ENCODE results near the gene GINS2. TPM values are rescaled to one million over a fixed set of nuclear protein-coding genes. Genes with fewer than 3 reads are reported as not detected.

The GINS2 gene
- total RNA-seq, 1 donor from 2014 or later = 9.1 TPM

- TF ChIP-seq CTCF (IDR thresholded peaks at IDR 0.05; ENCODE audit: unreplicated experiment) = no peak
- peaks cover 6% of the 10 kb centered on the region for H3K36me3 Mint-ChIP-seq (ENCODE audit: low read depth, unreplicated experiment)
- no peak for DNase-seq (ENCODE audit: low spot score)
- H3K4me3 Mint-ChIP-seq (ENCODE audit: unreplicated experiment) = no peak overlapping the region
- H3K27ac Mint-ChIP-seq (ENCODE audit: unreplicated experiment) = no peak overlapping the region
- no peaks in the 10 kb centered on the region for H3K9me3 Mint-ChIP-seq (ENCODE audit: unreplicated experiment)
- H3K27me3 Mint-ChIP-seq (ENCODE audit: unreplicated experiment) = peaks cover 5% of the 10 kb centered on the region
- H3K4me1 Mint-ChIP-seq (ENCODE audit: unreplicated experiment) = no peaks in the 10 kb centered on the region
Measured at GRCh38 chr16:85633888-85634287, 54.9 kb downstream of the GINS2 start.

GRCh38 chr16:85633438-85633743 is 55.4 kb downstream of the GINS2 start:
- Mint-ChIP-seq H3K4me3 (ENCODE audit: unreplicated experiment) (no peak overlapping the region), H3K9me3 (ENCODE audit: unreplicated experiment) (no peaks in the 10 kb centered on the region), H3K36me3 (ENCODE audit: low read depth, unreplicated experiment) (peaks cover 6% of the 10 kb centered on the region), H3K4me1 (ENCODE audit: unreplicated experiment) (no peaks in the 10 kb centered on the region), H3K27ac (ENCODE audit: unreplicated experiment) (no peak overlapping the region), H3K27me3 (ENCODE audit: unreplicated experiment) (peaks cover 9% of the 10 kb centered on the region)
- DNase-seq (ENCODE audit: low spot score) = no peak
- no peak for TF ChIP-seq CTCF (IDR thresholded peaks at IDR 0.05; ENCODE audit: unreplicated experiment)

GRCh38 chr16:85632709-85633437 is 55.9 kb downstream of the GINS2 start:
- Mint-ChIP-seq H3K27me3 (ENCODE audit: unreplicated experiment) (peaks cover 9% of the 10 kb centered on the region), H3K4me3 (ENCODE audit: unreplicated experiment) (no peak overlapping the region)

GRCh38 chr16:85631802-85632393 is 56.9 kb downstream of the GINS2 start:
- no peak for TF ChIP-seq CTCF (IDR thresholded peaks at IDR 0.05; ENCODE audit: unreplicated experiment)
- H3K4me1 Mint-ChIP-seq (ENCODE audit: unreplicated experiment) = no peaks in the 10 kb centered on the region
- H3K4me3 Mint-ChIP-seq (ENCODE audit: unreplicated experiment) = no peak overlapping the region
- H3K36me3 Mint-ChIP-seq (ENCODE audit: low read depth, unreplicated experiment) = peaks cover 6% of the 10 kb centered on the region
- no peaks in the 10 kb centered on the region for H3K9me3 Mint-ChIP-seq (ENCODE audit: unreplicated experiment)
- H3K27ac Mint-ChIP-seq (ENCODE audit: unreplicated experiment) = no peak overlapping the region
- peaks cover 9% of the 10 kb centered on the region for H3K27me3 Mint-ChIP-seq (ENCODE audit: unreplicated experiment)
- DNase-seq (ENCODE audit: low spot score) = no peak

More at GRCh38 chr16:85632709-85633437, 55.9 kb downstream of the GINS2 start:
- Mint-ChIP-seq H3K27ac (ENCODE audit: unreplicated experiment) (no peak overlapping the region), H3K9me3 (ENCODE audit: unreplicated experiment) (no peaks in the 10 kb centered on the region), H3K36me3 (ENCODE audit: low read depth, unreplicated experiment) (peaks cover 6% of the 10 kb centered on the region), H3K4me1 (ENCODE audit: unreplicated experiment) (no peaks in the 10 kb centered on the region)
- DNase-seq (ENCODE audit: low spot score) = no peak
- no peak for TF ChIP-seq CTCF (IDR thresholded peaks at IDR 0.05; ENCODE audit: unreplicated experiment)

GRCh38 chr16:85631230-85631629 is 57.5 kb downstream of the GINS2 start:
- Mint-ChIP-seq H3K27me3 (ENCODE audit: unreplicated experiment) (peaks cover 9% of the 10 kb centered on the region), H3K27ac (ENCODE audit: unreplicated experiment) (no peak overlapping the region), H3K36me3 (ENCODE audit: low read depth, unreplicated experiment) (peaks cover 6% of the 10 kb centered on the region), H3K9me3 (ENCODE audit: unreplicated experiment) (no peaks in the 10 kb centered on the region), H3K4me1 (ENCODE audit: unreplicated experiment) (peaks cover 3% of the 10 kb centered on the region), H3K4me3 (ENCODE audit: unreplicated experiment) (no peak overlapping the region)
- no peak for DNase-seq (ENCODE audit: low spot score)
- no peak for TF ChIP-seq CTCF (IDR thresholded peaks at IDR 0.05; ENCODE audit: unreplicated experiment)

Data from endothelial cell (in vitro differentiated cells).